Right ventricle myocardium inferior (tissue), 1 donor: ENCODE measurements around the gene TMEM181. TPM values are rescaled to one million over a fixed set of nuclear protein-coding genes. Genes with fewer than 3 reads are reported as not detected.
"Not testable (repeated sequence)": the region's sequence is repeated elsewhere in the genome, so short reads cannot be mapped to it uniquely, and the experiment has no call there.

ENCODE experiments used
- ATAC-seq: fragments of 200-7000 bp; cut with Tn5 transposase; one replicate; pipeline ENCODE4 v1.9.1; 2020; ENCODE audit warnings: mild to moderate bottlenecking, moderate library complexity
- DNase-seq: peaks from one replicate; pipeline ENCODE4 v3.0.0; 2021; ENCODE audit errors: missing footprints
- intact Hi-C: fragments of 100-400 bp; cut with DNase I; formaldehyde crosslinking; loops from one replicate; pipeline ENCODE4 v1.11.0; 2022
- total RNA-seq: library from RNA; stranded (reverse); fragmentation: NEBNext Ultra II Directional; extraction: Animal tissue kit (Norgen Biotek cat#: 25700); gene quantifications from one replicate; pipeline ENCODE4 v1.2.1, GENCODE V29; 2021
- donor health status: DM: no; HTN: yes; CAD: no; lungs with severe emphysema.

Gene TMEM181
- total RNA-seq, 1 donor from 2014 or later: 10.1 TPM

DNA sequence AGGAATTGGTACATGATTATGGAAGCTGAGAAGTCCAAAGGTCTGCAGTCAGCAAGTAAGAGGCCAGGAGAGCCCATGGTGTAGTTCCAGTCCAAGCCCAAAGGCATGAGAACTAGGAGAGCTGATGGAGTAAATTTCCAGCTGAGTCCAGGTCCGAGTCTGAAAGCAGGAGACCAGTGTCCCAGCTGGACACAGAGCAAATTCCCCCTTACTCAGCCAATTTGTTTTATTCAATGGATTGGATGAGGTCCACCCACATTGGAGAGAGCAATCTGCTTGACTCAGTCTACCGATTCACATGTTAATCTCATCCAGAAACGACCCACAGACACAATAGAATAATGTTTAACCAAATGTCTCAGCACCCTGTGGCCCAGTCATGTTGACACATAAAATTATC lies 14.9 kb downstream of the TMEM181 start:
- DNase-seq (no peak), ATAC-seq (no peak)
- intact Hi-C loops: no loop called here

DNA sequence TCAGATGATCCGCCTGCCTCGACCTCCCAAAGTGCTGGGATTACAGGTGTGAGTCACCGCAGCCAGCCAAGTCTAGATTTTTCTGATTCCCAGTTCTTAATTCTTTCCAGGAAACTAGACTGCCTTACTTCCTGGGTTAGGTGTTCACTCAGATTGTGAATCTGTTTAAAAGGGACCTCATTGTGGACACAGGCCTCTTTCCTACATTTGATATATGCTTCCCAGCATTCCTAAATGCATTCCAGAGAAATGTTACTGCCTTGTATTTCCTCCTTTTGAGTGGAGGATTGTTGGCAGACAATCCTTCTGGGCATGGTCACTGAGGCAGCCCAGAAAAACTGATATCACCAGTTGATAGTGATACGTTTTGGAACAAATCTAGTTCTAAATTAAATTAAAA lies 15.7 kb downstream of the TMEM181 start:
- ATAC-seq (no peak), DNase-seq (no peak)
- intact Hi-C loops: no loop called here

DNA sequence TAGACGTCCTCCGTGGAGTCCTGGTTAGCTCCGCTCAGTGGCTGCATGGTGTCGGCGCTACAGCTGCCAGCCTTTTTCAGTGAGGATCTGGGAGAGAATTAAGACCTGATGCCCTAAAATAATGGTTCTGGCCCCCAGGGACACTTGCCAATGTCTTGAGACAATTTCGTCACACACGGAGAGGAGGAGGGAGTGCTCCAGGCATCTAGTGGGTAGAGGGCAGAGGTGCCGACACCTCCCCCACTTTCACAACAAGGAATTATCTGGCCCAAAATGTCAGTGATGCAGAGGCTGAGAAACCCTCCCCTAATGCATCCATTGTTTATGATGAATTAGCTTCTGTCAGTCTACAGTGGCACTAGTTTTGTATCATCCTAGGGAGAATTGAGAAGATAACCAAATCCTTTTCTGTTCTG lies 24.4 kb downstream of the TMEM181 start:
- DNase-seq (no peak), ATAC-seq (no peak)
- intact Hi-C loops: no loop called here

DNA sequence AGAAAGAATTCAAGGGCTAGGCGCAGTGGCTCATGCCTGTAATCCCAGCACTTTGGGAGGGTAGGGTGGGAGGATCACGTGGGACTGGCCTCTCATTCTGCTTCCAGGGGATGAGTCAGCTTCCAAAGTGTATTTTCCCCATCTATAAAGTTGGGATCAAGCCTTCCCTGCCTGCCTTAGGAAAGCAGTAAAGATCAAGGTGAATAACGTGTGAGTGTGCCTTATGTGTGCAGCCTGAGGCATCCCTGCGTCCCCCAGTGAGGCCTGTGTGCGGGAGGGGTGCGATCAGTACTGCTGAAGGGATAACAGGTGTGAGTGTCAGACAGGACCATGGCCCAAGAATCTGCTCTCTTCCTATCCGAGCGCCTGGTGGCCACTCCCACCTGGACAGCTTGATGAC lies 26.8 kb downstream of the TMEM181 start:
- DNase-seq (no peak), ATAC-seq (peak; percentile 42)
- intact Hi-C loops: no loop called here

DNA sequence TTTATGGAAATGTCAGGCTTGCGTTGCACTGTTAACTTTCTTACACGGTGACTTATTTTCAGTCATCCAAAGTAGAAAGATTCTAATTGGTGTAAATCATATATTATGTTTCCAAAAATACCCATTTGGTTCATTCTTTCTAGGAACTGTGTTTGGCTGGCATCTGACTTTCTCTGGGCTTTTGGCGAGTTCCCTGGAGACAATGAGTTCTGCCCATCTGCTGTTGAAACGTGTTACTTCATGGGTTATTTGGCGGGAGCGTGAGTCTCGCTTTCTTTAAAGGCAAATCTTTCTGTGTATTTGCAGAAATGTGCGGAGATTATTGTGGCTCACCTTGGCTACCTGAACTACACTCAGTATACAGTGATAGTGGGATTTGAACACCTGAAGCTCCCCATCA lies 29.5 kb downstream of the TMEM181 start:
- ATAC-seq (no peak), DNase-seq (no peak)
- intact Hi-C loops: no loop called here

DNA sequence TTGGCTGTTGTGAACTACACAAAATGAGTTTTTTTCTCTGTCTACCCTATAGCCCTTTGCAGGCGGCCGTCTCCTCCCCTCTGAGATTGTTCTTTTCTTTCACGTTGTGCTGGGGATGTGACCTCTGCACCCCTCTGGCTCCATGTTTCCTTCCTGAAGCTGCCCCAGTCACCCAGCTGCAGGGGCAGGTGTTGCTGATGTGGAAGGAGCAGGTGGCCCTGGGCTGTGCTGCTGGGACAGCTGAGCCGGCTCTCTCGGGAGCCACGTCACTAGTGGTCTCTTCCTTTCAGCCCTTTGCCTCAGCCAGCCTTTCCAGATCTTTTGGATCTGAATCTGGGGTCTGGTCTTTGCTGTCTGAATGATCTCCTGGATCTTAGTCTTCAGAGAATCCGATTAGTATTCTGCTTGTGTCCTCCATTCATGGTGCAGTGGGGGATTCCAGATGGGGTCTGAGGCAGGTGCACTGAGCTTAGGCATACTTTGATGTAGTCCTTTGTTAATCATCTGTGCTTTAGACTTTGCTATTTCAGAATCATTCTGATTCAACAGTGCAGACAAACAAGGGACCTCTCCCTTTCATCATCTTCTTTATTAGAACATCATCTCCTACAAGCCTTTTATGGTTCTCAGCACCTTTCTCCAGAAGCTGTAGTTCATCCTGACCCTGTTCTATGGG lies 31.4 kb downstream of the TMEM181 start:
- DNase-seq: no peak
- intact Hi-C loops: no loop called here
- ATAC-seq: no peak

DNA sequence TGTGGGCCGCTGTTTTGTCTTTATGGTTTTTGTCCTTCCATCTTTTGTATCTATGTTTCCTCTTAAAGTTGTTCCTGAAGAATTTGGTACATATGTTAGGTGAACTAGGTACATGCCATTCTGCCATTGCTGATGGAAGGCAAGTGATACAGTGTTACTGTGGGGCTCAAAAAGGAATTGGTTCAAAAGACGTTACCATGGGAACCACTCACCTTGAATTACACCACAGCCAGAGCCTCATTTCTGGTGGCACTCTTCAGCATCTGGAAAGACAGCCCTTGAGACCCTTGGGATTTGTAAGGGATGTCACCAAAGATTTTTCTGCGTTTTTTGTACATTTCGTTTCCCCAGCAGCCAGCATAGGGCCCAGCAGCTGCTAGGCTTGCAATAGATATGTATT lies 31.9 kb downstream of the TMEM181 start:
- ATAC-seq: no peak
- DNase-seq: no peak
- intact Hi-C loops: no loop called here

DNA sequence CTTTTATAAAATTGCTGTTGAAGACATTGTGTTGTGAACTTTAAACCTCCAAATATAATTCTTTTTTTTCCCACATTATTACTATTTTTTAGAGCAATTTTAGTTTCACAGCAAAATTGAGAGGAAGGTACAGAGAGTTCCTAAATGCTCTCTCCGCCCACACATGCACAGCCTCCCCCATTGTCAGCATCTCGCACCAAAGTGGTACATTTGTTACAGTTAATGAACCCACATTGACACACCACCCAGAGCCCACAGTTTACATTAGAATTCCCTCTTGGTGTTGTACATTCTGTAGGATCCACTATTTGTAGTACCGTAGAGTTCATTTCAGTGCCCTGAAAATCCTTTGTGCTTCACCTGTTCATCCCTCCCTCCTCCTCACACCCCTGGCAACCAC lies 33.8 kb downstream of the TMEM181 start:
- ATAC-seq (no peak), DNase-seq (no peak)
- intact Hi-C loops: no loop called here

DNA sequence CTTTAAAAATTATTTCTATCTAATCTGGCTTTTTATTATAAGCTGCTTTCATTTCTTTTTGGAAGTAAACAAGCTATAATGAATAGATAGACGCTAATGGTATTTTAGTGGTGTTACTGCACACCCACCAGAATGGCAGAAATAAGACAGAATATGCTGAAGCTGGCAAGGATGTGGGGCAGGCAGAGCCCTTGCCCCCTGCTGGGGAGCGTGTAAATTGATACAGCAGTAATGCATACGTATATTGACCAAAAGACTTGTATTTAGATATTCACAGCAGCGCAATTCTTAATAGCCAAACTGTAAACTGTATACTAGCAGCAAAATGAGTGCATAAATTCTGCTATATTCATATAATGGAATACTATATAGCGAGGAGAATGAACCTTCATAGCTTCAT lies 35.3 kb downstream of the TMEM181 start:
- intact Hi-C loops: no loop called here
- DNase-seq: no peak
- no peak for ATAC-seq

DNA sequence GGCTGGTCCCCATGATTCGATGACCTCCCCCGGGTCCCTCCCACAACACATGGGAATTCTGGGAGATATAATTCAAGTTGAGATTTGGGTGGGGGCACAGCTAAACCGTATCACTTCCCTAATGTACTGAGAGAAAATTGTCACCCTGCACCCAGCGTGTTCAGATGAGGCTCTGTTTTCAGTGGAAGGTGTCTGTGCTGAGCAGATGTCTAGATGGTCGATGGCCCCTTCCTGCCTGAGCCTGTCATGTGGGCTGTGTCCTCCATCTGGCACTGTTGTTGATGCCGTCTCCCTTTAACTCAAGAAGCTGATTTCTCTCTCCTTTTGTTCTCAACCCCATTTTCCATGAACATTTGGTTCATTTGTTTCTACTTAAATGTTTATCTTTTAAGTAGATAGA lies 37.0 kb downstream of the TMEM181 start:
- no peak for DNase-seq
- intact Hi-C loops: no loop called here
- no peak for ATAC-seq

DNA sequence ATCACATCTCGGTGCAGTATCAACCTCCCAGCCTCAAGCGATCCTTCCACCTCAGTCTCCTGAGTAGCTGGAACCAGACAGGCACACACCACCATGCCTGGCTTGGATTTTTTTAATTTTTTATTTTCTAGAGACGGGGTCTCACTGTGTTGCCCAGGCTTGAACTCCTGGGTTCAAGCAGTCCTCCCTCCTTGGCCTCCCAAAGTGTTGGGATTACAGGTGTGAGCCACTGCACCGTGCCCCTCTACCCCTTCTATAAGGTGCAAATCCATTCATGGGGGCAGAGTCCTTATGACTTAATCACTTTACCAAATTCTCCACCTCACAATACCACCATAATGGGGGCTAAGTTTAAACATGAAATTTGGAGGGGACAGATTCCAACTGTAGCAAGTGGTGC lies 37.7 kb downstream of the TMEM181 start:
- no peak for ATAC-seq
- DNase-seq: no peak
- intact Hi-C loops: no loop called here

DNA sequence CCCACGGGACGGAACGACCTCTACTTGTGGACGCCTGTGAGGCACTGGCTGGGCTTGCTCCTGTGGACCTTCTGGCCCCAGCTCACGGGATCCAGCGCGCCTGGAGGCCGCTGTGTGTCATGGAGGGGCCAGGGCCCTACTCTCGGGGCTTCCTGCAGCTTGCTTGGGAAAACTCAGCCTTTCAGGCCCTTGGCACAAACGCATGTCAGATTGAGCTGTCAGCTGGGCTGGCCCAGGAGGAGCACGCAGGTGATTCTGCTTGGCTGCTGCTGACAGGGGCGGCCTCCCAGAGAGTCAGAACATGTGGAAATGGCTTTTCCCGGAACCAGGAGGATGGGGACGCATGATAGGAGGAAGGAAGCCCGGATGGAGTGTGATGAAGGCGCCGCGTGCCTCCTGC lies 39.7 kb downstream of the TMEM181 start:
- intact Hi-C loops: no loop called here
- DNase-seq: no peak
- no peak for ATAC-seq

DNA sequence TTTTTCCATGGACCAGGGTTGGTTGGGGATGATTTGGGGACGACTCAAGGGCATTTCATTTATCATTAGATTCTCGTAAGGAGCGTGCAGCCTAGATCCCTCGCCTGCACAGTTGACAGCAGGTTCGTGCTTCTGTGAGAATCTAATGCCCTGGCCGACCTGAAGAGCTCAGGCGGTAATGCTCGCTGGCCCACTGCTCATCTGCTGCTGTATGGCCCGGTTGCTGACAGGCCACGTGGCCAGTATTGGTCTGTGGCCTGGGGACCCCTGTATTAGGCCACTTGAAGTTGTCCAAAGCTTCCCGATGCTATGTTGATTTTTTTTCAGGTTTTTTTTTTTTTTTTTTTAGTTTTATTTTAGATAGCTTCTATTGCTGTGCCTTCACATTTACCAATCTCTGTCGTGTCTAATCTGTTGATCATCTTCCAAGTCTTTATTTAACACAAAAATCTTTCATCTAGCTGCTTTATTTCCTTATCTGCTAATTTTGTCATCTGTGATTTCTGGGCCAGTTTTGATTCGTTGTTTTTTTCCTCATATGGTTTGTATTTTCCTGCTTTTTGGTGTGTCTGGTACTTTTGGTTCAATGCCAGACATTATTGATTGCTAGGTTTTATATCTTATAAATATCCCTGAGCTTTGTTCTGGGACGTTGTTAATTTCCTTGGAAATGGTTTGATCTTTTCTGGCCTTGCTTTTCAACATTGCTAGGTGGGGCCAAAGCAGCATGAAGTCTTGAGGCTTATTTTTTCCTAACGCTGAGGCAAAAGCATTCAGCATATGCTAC lies 43.6 kb downstream of the TMEM181 start:
- no peak for DNase-seq
- intact Hi-C loops: no loop called here
- no peak for ATAC-seq

DNA sequence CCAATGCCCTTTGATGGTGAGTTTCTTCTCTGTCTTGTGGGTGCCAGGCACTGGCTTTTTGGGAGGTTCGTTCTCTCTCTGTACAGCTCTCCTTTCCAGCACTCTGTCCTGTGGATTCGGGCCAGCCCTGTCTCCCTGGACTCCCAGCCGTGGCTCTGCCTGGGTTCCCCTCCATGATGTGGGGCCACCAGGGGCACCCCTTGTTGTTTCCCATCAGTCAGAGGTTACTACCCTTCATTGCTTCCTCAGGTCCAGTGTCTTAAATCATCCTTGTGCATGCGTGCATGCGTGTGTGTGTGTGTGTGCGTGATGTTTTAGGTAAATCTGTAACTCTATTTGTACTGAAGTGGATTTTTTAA lies 44.1 kb downstream of the TMEM181 start:
- no peak for ATAC-seq
- no peak for DNase-seq
- intact Hi-C loops: no loop called here

DNA sequence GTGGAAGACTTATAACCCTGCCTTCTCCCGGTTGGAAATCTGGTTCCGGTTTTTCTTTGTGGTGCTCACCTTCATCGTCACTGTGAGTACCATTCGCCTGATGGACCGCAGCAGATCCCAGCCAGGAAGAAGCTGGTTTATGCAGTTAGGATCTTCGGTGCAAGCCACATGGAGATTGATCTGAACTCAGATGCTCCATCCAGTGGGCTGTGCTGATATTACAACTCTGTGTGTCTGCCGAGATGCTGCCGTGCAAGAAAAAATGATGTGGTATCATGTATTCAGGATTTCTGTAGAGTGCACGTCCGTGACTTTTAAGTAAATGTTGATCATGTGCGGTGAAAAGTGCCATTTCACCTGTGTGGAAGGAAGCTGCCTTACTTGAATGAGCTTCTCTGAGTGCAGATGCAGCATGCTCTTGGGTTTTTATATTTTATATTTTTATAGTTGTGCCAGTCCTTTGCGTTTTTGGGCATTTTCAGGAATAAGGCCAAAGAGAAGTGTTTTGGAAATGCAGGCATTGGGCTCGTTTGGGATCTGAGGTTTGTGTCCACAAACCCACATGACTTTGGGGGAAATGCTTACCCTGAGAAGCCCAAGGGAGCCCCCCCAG lies 45.5 kb downstream of the TMEM181 start:
- DNase-seq (no peak), ATAC-seq (peak; percentile 49)
- intact Hi-C loops: loop anchor here (1.0 kb wide), 1 partner anchor 385 kb away; no protein-coding TSS in a partner anchor

DNA sequence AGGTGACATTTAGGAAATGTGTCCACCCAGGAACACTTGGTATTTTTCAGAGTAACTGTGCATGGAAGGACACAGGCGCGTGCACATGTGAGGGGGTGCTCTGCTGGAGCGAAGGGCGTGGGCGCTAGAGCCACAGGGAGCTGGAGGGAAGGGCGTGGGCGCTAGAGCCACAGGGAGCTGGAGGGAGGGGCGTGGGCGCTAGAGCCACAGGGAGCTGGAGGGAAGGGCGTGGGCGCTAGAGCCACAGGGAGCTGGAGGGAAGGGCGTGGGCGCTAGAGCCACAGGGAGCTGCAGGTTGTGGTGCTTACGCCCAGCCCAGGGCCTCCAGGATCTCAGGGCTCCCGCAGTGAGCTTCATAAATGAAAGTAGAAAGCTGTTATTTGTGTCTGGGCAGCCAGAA lies 46.1 kb downstream of the TMEM181 start:
- ATAC-seq, intact Hi-C loops, DNase-seq: not testable (repeated sequence)

DNA sequence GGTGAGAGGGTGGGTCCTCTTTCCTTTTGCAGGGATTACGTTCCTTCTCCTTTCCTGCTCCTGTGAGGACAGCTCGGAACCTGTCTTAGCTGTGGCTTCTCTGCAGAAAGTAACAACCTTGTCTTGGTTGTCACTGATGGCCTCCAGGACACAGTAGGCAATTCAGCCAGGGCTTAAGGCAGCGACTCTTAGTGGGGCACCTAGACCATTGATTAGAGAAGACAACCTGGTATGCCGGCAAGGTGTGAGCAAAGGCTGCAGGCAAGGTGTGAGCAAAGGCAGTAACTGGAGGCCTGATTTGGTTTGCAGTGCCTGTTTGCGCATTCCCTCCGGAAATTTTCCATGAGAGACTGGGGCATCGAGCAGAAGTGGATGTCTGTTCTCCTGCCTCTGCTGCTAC lies 47.0 kb downstream of the TMEM181 start:
- intact Hi-C loops: no loop called here
- ATAC-seq (no peak), DNase-seq (no peak)

DNA sequence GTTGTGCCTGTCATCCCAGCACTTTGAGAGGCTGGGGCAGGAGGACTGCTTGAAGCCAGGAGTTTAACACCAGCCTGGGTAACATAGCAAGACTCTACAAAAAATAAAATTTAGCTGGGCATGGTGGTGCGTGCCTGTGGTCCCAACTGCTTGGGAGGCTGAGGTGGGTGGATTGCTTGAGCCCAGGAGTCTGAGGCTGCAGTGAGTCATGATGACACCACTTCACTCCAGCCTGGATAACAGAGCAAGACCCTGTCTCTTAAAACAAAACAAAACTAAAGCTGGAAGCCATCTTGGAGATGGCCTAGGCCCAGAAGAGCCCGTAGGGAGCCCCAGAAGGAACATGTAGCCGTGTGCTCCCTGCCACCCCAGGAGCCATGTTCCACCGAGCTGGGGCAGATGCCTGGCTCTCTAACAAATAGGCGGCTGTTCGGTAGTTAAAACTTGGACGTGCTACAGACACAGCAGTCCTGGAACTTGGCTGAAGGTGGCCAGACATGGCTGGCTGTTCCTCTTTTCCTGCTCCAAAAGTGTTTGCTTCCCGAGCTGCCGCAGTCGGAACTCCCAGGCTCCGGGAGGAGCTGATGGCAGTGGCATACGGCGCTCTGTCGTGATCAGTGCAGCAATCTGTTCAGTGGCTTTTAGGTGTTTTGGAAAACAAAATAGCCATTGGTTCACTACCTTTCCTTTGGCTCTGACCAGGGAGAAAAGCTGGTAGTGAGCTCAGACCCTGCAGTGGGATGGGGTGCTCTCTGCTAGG lies 47.7 kb downstream of the TMEM181 start:
- intact Hi-C loops: no loop called here
- ATAC-seq (no peak), DNase-seq (no peak)

DNA sequence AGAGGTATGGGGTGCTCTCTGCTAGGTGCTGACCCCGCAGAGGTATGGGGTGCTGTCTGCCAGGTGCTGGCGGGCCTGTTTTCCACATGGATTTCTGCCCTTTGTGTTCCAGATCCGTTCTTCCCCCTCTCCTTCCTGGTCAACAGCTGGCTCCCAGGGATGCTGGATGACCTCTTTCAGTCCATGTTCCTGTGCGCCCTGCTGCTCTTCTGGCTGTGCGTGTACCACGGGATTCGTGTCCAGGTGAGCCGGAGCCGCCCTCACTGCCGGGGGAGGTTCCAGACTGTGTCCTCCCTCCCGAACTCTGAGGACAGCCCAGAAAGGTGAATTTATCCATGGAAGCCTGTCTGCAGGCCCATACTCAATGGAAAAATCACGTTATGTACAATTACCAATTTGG lies 48.3 kb downstream of the TMEM181 start:
- intact Hi-C loops: no loop called here
- DNase-seq (no peak), ATAC-seq (no peak)
